NB4 (cell line): Measurements from ENCODE around the gene TNFRSF25.

Source experiments
- CTCF ChIP-seq: IDR thresholded peaks from one replicate; pipeline ENCODE4 v1.5.1; 2012; ENCODE audit warnings: low read depth, low read length
- MAX ChIP-seq: IDR thresholded peaks from 2 replicates; pipeline ENCODE4 v1.6.1; 2011; ENCODE audit warnings: low read depth, low read length
- POLR2A ChIP-seq: IDR thresholded peaks from 2 replicates; pipeline ENCODE4 v1.6.1; 2011; ENCODE audit warnings: mild to moderate bottlenecking; ENCODE audit not compliant: insufficient read length; ENCODE audit errors: extremely low read depth

- TF ChIP-seq CTCF (no peak), POLR2A (no peak), MAX (no peak)
Measured at GRCh38 chr1:6412896-6413295, 53.1 kb downstream of the TNFRSF25 start.
